RKO (cell line): ENCODE results near the gene MPP2.
"Not testable (repeated sequence)": the region's sequence is repeated elsewhere in the genome, so short reads cannot be mapped to it uniquely, and the experiment has no call there.

Source experiments
- DNase-seq: peaks from one replicate; pipeline ENCODE4 v3.0.0-alpha.2; 2016; ENCODE audit warnings: low spot score

Gene MPP2

DNA sequence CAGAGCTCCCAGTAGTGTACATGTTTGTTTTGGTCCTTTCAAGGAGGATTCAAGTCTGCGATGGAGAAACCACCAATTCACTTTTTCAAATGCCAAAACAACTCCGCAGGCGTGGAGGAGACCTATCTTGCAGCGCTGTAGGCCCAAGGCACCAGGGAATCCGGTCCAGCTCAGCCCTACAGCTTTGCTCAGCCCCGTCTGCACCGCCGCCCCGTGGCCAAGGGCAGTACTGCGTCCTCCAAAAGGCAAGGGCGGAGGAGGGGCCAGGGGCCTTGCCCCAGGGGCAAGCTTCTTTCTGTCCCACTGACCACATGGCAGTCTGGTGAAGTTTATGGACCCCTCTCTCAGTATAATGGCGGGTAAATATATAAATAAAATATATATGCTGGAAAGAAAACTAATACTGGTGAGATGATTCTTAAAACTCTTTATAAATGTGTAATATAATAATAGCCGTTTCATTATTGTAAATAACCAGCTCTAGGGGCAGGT, 61.1 kb downstream of the MPP2 start:
- peak; percentile 65 for DNase-seq

DNA sequence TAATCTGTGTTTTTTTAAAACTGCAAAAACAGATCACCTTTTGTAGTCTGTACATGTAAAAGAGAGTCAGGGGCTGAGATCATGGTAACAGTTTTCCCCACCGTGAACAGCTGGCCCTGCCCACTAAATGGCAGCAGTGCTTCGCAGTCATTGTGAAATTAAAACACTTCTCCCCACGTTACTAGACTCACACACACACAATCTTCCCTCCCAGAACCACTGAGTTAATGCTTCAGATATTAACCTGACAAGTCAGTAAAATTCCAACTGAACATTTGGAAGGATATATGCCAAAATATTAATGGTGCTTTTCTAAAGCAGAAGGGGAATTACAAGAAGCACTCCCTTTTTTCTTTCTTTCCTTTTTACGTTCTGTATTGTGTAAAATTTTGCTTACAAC, 61.6 kb downstream of the MPP2 start:
- DNase-seq = no peak

GRCh38 chr17:43844241-43844640, 63.1 kb downstream of the MPP2 start:
- DNase-seq = no peak

DNA sequence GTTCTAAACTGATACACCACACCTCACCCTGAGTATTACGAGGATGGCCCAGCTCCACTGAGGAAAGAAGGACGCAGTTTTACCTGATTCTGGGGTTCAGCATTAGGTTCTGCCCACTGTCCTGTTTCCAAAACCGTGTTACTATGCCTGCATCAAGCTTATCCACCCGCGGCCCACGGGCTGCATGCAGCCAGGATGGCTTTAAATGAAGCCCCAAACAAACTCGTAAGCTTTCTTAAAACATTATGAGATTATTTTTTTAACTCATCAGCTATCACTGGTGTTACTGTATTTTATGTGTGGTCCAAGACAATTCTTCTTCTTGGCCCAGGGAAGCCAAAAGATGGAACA, 64.4 kb downstream of the MPP2 start:
- no peak for DNase-seq

GRCh38 chr17:43842091-43842974, 65.0 kb downstream of the MPP2 start:
- DNase-seq = not testable (repeated sequence)

DNA sequence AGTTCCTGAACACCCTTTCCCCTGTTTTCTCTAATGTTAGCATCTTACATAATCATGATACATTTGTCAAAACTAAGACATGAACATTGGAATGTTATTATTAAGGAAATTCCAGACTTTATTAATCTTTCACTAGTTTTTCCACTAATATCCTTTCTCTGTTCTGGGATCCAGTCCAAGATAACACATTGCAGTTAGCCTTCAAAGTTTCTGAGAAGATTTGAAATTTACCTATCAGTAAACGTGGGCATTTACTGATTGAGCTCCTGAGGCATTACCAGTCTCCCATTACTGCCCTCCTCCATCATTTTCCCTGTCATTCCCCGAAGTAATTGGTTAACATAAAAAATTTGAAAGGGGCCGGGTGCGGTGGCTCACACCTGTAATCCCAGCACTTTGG, 66.1 kb downstream of the MPP2 start:
- DNase-seq = no peak

DNA sequence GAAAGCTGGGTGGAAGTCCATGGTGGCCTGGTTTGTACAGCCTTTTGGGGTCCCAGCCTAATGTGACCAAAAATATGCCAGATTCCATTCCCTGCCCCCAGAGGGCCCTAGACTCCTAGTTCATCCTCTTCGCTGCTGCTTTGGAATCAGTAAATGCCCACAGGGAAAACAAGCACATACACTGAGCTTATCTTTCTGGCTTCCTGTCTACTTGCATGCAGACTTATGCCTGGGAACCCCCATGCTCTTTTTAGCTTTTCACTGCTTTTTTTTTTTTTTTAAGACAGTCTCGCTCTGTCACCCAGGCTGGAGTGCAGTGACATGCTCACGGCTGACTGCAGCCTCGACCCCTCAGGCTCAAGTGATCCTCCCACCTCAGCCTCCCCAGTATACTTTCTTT, 66.5 kb downstream of the MPP2 start:
- peak; percentile 30 for DNase-seq

GRCh38 chr17:43839670-43840108, 67.6 kb downstream of the MPP2 start:
- no peak for DNase-seq

DNA sequence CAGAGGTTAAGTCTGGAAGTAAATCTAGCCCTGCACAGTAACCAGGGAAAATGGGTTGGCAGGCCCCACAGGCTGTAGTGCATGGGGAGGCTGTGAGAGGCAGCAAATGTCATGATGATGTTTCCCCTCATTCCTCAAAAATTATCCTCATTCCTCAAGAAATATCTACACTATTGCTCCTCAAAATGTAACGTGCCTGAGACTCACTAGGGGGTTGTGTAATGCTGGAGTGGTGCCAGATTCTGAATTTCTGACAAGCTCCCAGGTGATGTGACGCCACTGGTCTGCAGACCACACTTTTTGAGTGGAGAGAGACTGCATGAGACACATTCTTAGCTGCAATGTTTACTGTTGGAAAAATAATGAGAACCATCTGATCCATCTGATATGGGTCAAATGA, 73.2 kb downstream of the MPP2 start:
- no peak for DNase-seq

DNA sequence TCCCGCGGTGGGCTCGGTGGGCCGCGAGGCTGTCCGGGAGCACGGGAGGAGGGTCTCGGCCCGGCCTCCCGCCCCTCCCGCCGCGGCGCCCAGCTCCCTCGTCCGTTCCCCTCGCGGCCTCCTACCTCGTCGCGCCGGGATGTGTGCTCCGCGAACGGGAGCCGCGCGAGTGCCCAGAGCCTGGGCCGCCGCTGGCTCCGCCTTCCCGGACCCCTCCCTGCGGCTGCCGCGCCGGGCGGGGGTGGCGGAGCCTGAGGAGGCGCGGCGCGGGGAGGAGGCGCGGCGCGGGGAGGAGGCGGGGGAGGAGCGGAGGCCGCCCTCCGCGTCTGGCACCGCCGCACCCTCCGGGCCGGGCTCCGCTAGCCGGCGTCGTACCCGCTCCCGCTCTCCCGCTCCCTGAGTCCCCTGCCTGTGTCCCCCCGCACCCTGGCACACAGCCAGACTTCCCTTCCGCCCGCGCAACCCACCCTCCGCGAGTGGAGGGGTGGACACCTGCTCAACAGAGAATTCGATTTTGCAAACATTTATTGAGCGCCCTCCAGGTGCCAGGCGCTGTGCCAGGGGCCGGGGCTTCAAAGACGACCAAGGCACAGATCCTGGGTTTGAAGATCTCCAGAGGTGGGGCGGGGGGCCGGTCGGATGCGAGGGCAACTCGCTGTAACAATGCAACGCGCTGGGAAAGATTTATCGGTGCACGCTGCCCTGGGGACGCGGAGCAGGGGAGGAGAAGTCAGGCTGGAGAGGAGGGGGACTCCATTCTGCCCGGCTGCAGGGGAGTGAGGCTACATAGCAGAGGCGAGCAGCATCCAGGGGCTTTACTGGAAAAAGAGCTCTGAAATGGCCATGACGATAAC, 74.1 kb downstream of the MPP2 start, which contains the start of gene MPP3:
MPP3 (minus strand) TSS at position 171 of the 854 bp plus-strand sequence. CDS start 1,240 bp downstream, outside the sequence.
- peak; percentile 73 for DNase-seq

DNA sequence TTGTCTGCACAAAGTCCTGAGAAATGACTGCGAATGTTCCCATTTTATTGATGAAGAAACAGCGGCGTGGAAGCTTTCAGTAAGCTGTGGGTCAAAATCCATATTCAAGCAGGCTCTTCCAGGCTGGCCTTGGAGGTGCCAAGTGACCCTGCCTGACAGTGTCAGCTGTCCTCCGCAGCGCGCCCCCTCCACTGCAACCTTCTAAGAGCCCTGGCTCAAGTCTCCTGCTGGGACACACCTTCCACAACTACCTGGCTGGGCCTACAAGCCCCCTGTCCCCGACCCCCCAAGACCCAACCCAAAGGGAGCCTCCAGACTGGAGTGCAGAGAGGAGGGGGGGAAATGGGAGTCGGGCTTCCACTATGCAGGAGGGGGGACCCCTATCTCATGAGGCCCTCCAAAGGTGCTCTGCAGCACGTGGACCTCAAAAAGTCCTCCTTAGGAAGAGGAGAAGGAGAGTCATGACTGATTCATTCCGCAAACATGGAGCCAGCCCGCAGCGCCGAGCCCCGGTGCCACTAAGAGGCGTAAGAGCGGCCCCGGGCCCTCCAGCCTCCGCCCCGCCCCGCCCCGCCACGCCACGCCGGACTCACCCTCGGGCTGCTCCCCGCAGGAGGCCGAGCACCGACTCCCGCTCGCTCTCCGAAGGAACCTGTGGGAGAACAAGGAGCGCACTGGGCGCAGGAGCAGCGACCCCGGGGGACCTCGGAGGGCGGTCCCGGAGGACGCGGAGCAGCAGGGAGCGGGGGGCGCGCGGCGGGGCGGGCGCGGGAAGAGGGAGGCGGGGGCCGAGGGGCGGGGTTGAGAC, 75.0 kb downstream of the MPP2 start:
- DNase-seq = peak; percentile 86

- DNase-seq = no peak
These were observed 75.7 kb downstream of the MPP2 start for GRCh38 chr17:43831633-43832032.

DNA sequence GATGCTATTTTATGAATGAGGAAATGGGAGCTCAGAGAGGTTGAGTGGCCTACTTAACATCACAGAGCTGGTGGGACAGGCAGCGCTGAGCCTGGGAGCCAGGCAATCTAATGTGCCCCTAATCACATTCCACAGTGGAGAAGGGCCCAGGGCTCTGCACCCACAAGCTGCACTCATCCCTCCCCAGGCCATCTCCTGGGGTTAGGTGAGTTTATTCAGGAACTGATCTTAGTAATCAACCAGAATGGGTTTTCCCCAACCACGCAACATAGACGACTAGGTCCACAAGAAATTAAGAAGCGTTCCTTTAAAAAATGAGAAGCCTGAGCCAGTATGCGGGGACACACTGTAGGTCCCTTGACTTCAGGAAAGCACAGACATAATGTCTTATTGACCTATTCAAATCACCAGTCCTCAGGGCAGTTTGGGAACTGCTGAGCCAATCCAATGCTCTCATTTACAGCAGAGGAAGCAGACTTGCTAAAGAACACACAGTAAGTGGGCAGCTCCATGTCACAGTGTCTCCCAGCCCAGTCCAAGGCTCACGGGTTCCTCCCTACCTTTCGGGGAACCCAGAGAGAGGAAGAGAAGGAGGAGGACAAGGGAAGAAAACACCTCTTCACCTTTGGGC, 76.7 kb downstream of the MPP2 start:
- DNase-seq = no peak

DNA sequence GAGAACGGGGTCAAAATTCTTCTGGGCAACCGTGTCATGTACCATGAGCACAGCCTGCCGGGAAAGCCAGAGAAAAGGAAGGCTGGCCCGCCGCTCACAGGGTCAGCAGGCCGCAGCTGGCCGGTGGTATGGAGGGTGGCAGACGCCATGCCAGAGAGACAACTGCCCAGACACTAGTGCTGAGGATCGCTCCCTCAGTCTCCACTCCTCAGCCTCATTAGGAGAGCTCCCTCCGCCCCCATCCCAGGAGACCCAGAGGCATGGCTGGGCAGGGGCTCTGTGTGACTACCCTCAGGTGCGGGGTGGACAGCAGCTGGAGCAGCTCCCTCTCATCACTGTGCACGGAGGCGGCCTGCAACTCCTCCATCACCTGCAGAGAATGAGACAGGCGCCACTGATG, 77.6 kb downstream of the MPP2 start:
- DNase-seq = no peak

DNA sequence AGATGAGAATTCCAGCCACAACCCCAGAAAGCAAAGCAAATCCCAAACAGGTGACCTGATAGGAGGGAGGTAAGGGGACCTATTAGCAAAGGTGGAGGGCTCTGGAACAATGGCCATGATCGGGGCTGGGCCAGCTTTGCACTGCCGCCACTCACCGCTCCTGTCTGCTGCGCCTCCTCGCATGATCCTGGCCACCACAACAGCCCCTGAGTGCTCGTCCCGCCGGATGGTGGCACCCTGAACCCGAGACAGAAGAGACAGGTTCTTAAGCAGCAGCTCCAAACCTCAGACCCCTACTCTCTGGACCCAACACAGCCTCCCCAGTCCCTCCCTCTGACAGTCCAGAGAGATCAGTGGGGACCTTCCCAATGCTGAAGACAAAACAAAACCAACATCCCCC, 79.7 kb downstream of the MPP2 start:
- no peak for DNase-seq

- DNase-seq = no peak
These were observed 81.1 kb downstream of the MPP2 start for GRCh38 chr17:43826206-43826605.

GRCh38 chr17:43825567-43825966, 81.8 kb downstream of the MPP2 start:
- DNase-seq = no peak
